ENCODE measurements around the gene PDE4B.
A peak's percentile ranks its signal among the peaks of the same experiment; 100 is the strongest.

The PDE4B gene

DNA sequence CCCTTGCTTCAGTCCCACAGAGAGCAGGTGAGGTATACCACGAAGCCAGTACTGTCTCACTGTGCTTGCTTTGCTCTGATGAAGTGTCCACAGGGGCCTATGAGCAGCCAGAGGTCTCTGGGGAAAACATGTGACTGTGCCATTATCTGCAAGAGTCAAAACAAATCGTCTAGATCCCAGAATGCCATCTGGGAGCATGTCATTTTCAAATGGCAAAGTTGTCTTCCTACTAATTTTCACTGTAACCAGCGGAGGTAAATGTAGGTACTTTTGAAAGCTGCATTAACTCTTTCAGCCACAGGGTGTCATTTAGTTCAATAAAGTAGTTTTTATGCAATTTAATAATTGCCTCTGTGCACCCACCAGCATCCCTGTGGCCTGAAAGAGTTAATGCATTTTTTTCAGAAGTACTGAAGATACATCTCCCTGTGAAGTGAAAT is 567.6 kb downstream of the PDE4B start:
- H3K9me2 ChIP-seq (replicated peaks; ENCODE audit: low read depth, low read length), result no peaks in the 10 kb centered on the region
- H3F3A ChIP-seq (ENCODE audit: low read depth), result no peaks in the 10 kb centered on the region; the same call in 1 of the 2 replicates
- no peaks in the 10 kb centered on the region for H3K9me3 ChIP-seq (ENCODE audit: insufficient read depth, low read depth, low read length)
- H3K4me2 ChIP-seq (ENCODE audit: low read depth, low read length, poor library complexity, severe bottlenecking), result no peak overlapping the region
- no peak for TF ChIP-seq EZH2phosphoT487 (IDR thresholded peaks at IDR 0.05; ENCODE audit: borderline replicate concordance)
- TF ChIP-seq, protein P1, sequence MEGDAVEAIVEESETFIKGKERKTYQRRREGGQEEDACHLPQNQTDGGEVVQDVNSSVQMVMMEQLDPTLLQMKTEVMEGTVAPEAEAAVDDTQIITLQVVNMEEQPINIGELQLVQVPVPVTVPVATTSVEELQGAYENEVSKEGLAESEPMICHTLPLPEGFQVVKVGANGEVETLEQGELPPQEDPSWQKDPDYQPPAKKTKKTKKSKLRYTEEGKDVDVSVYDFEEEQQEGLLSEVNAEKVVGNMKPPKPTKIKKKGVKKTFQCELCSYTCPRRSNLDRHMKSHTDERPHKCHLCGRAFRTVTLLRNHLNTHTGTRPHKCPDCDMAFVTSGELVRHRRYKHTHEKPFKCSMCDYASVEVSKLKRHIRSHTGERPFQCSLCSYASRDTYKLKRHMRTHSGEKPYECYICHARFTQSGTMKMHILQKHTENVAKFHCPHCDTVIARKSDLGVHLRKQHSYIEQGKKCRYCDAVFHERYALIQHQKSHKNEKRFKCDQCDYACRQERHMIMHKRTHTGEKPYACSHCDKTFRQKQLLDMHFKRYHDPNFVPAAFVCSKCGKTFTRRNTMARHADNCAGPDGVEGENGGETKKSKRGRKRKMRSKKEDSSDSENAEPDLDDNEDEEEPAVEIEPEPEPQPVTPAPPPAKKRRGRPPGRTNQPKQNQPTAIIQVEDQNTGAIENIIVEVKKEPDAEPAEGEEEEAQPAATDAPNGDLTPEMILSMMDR (conservative IDR thresholded peaks at IDR 0.05; ENCODE audit: low read length), result peak; percentile 65
- H3K36me3 ChIP-seq (ENCODE audit: insufficient read depth, low read length), result peaks cover 31% of the 10 kb centered on the region; the same call in 1 of the 2 replicates
- H4K20me1 ChIP-seq (ENCODE audit: insufficient read depth, low read length, poor library complexity, severe bottlenecking), result no peaks in the 10 kb centered on the region
- no peaks in the 10 kb centered on the region for H3K27me3 ChIP-seq (ENCODE audit: insufficient read depth, low read length, poor library complexity, severe bottlenecking)
- H2AFZ ChIP-seq (ENCODE audit: low read length), result no peak overlapping the region
- no peak overlapping the region for H3K9ac ChIP-seq (ENCODE audit: low read depth, low read length, poor library complexity, severe bottlenecking)
- peaks cover 25% of the 10 kb centered on the region for H3K4me1 ChIP-seq (ENCODE audit: insufficient read depth, low read length, poor library complexity, severe bottlenecking)
- no peaks in the 10 kb centered on the region for H3K79me2 ChIP-seq (ENCODE audit: insufficient read depth, low read length)
- H3K4me3 ChIP-seq (ENCODE audit: low read length, poor library complexity, severe bottlenecking), result no peak overlapping the region

- Histone ChIP-seq H3K9me2 (replicated peaks; ENCODE audit: low read depth, low read length) (no peaks in the 10 kb centered on the region), H2AFZ (ENCODE audit: low read length) (no peak overlapping the region), H3K9ac (ENCODE audit: low read depth, low read length, poor library complexity, severe bottlenecking) (no peak overlapping the region), H3K79me2 (ENCODE audit: insufficient read depth, low read length) (no peaks in the 10 kb centered on the region), H3K36me3 (ENCODE audit: insufficient read depth, low read length) (peaks cover 60% of the 10 kb centered on the region; the same call in 1 of the 2 replicates), H3K4me3 (ENCODE audit: low read length, poor library complexity, severe bottlenecking) (no peak overlapping the region), H3K27me3 (ENCODE audit: insufficient read depth, low read length, poor library complexity, severe bottlenecking) (no peaks in the 10 kb centered on the region), H3K4me1 (ENCODE audit: insufficient read depth, low read length, poor library complexity, severe bottlenecking) (peaks cover 27% of the 10 kb centered on the region), H3K9me3 (ENCODE audit: insufficient read depth, low read depth, low read length) (no peaks in the 10 kb centered on the region), H4K20me1 (ENCODE audit: insufficient read depth, low read length, poor library complexity, severe bottlenecking) (no peaks in the 10 kb centered on the region), H3F3A (ENCODE audit: low read depth) (no peaks in the 10 kb centered on the region), H3K4me2 (ENCODE audit: low read depth, low read length, poor library complexity, severe bottlenecking) (no peak overlapping the region)
- TF ChIP-seq, protein P1 (conservative IDR thresholded peaks at IDR 0.05; ENCODE audit: low read length), result no peak
Measured at GRCh38 chr1:66364578-66365391, 572.1 kb downstream of the PDE4B start.

DNA sequence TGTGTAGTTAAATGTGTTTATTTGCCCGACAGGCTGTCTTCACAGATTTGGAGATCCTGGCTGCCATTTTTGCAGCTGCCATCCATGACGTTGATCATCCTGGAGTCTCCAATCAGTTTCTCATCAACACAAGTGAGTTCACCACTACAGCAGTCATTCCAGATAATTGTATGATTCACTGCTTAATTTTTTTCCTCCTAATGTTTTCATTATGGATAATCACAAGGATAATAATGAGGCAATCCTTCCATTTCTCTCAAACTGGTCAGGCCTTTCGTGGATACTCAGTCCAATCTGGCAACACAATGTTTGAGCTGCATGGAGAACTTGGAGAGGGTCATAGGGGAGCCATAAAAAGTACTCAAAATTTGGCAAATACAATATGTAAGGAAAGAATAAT is 572.9 kb downstream of the PDE4B start:
- Histone ChIP-seq H3K4me2 (ENCODE audit: low read depth, low read length, poor library complexity, severe bottlenecking) (no peak overlapping the region), H3K4me1 (ENCODE audit: insufficient read depth, low read length, poor library complexity, severe bottlenecking) (peaks cover 22% of the 10 kb centered on the region), H3K9ac (ENCODE audit: low read depth, low read length, poor library complexity, severe bottlenecking) (no peak overlapping the region), H3K36me3 (ENCODE audit: insufficient read depth, low read length) (peaks cover 60% of the 10 kb centered on the region; the same call in 1 of the 2 replicates), H3K4me3 (ENCODE audit: low read length, poor library complexity, severe bottlenecking) (no peak overlapping the region), H3K27me3 (ENCODE audit: insufficient read depth, low read length, poor library complexity, severe bottlenecking) (no peaks in the 10 kb centered on the region), H3K9me2 (replicated peaks; ENCODE audit: low read depth, low read length) (no peaks in the 10 kb centered on the region), H3F3A (ENCODE audit: low read depth) (no peaks in the 10 kb centered on the region), H3K79me2 (ENCODE audit: insufficient read depth, low read length) (no peaks in the 10 kb centered on the region), H3K9me3 (ENCODE audit: insufficient read depth, low read depth, low read length) (no peaks in the 10 kb centered on the region), H4K20me1 (ENCODE audit: insufficient read depth, low read length, poor library complexity, severe bottlenecking) (no peaks in the 10 kb centered on the region), H2AFZ (ENCODE audit: low read length) (no peak overlapping the region)
- no peak for TF ChIP-seq EZH2phosphoT487 (IDR thresholded peaks at IDR 0.05; ENCODE audit: borderline replicate concordance)
- TF ChIP-seq, protein P1 (conservative IDR thresholded peaks at IDR 0.05; ENCODE audit: low read length), result no peak

All from Loucy (cell line).